ENCODE measurements around the gene SARM1.

The SARM1 gene

DNA sequence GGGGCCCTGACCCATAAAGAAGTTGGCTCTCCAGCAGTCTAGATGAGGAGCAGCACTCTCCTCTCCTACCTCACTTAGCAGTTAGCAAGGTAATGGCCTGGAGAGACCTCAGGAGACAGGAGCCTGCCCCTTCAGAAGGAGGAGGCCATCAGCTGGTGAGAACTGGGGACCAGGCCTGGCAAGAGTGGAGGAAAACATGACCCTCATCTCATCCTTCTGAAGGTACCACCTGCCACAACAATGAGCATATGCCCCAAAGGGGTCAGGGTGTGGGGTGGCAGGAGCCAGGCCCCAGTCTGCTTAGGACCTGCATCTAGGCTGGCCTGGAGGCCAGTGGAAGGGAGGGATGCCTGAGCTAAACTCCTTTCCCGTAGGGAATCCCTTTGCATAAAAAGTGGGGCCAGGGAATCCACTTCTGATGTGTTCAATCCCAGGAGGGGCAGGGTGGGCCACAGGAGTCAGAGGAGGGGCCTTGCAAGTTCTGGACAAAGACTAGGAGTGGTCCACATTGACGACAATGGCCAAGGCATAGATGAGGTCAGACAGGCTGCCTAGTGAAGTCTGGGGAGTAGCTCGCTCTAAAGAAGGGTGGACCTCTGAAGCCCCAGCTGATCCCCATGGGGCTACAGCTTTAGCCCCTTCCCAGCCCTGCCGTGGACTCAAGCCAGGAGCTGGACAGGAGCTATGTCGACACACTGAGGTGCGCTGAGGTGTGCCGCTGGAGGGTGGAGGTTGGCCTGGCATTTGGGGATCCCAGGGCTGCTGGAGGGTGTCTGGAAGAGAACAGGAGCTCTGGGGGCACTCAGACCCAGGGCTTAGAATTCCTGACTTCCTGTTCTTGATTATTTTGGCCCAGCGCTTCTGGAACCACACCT is 7.5 kb upstream of the SARM1 start:
- Histone ChIP-seq H3K4me3 (no peak overlapping the region), H3K27ac (no peak overlapping the region)
- TF ChIP-seq, protein P1, sequence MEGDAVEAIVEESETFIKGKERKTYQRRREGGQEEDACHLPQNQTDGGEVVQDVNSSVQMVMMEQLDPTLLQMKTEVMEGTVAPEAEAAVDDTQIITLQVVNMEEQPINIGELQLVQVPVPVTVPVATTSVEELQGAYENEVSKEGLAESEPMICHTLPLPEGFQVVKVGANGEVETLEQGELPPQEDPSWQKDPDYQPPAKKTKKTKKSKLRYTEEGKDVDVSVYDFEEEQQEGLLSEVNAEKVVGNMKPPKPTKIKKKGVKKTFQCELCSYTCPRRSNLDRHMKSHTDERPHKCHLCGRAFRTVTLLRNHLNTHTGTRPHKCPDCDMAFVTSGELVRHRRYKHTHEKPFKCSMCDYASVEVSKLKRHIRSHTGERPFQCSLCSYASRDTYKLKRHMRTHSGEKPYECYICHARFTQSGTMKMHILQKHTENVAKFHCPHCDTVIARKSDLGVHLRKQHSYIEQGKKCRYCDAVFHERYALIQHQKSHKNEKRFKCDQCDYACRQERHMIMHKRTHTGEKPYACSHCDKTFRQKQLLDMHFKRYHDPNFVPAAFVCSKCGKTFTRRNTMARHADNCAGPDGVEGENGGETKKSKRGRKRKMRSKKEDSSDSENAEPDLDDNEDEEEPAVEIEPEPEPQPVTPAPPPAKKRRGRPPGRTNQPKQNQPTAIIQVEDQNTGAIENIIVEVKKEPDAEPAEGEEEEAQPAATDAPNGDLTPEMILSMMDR (IDR thresholded peaks at IDR 0.05), result no peak
- no peak for DNase-seq (ENCODE audit: low spot score)

DNA sequence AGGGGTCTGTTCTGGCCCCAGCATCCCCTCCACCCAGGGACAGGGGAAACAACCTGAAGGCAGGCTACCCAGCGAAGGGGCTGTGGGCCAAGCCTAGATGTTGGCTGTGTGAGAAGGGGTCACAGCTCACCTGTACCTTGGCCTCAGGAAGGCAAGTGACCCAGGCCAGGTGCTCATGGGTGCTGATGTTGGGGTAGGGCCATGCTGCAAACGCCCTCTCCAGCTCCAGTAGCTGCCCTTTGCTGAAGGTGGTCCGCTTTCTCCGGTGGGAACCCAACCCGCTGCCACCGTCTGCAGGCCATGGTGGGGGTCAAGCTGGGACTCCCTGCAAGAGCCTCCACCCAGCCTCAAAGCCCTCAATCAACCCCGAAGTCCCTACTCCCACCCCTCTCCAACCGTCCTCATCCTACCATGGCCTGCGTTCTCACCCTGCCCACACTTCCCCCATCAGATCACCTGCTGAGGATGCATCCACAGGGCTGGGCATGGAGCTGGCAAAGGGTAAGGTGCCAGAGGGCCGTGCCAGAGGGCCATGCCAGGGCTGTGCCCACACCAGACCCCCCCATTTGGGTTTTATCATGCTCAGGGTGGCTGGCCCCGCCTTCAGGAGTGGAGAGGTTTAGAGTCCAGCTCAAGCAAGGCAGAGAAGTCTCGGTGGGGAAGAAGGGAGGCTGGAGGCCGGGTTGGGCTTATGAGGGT is 6.7 kb upstream of the SARM1 start, which contains the start of gene SEBOX:
SEBOX (minus strand) TSS at position 535 of the 699 bp plus-strand sequence; CDS start at position 487, 48 bp downstream.
- DNase-seq (ENCODE audit: low spot score), result no peak
- TF ChIP-seq, protein P1 (IDR thresholded peaks at IDR 0.05), result no peak
- Histone ChIP-seq H3K27ac (no peak within 1 kb of the TSS), H3K4me3 (no peak within 1 kb of the TSS)

DNA sequence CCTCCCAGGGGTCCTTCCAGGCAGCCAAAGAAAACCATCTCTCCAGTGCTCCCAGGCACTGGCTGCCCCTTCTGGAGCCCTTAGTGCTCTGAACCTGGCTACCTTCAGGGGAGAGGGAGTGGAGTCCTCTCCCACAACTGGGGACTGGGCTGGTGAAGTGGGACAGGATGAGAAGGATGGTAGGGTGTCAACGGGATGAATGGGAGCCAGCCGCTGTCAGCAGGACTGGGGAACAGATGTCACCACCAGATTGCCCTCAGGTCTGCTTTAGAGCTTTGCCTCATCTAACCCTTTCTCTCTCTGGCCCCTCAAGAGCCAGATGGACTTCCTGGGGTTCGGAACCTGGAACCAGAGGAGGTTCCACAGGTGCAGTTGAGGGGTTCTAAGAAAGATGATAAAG is 6.0 kb upstream of the SARM1 start:
- TF ChIP-seq, protein P1 (IDR thresholded peaks at IDR 0.05), result no peak
- H3K27ac ChIP-seq, result no peak overlapping the region
- no peak for DNase-seq (ENCODE audit: low spot score)
- no peak overlapping the region for H3K4me3 ChIP-seq

DNA sequence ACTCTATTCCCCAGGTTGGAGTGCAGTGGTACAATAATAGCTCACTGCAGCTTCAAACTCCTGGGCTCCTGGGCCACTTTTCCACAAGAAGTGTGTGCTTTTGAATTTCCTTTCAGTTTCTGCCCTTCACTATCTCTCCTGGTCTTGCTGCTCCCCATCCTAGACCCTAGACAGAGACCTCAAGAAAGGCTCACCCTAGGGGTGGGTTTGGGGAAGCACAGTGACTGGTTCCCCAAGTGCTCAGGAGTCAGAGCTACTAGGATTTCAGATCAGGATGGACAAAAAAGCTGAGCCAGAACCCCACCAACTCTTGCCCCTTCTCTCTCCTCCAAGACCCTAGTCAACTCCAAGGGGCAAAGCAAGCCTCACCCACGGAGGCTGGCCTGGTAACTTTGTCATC is 4.9 kb upstream of the SARM1 start:
- DNase-seq (ENCODE audit: low spot score), result no peak
- TF ChIP-seq, protein P1 (IDR thresholded peaks at IDR 0.05), result no peak
- H3K27ac ChIP-seq, result no peak overlapping the region
- no peak overlapping the region for H3K4me3 ChIP-seq

DNA sequence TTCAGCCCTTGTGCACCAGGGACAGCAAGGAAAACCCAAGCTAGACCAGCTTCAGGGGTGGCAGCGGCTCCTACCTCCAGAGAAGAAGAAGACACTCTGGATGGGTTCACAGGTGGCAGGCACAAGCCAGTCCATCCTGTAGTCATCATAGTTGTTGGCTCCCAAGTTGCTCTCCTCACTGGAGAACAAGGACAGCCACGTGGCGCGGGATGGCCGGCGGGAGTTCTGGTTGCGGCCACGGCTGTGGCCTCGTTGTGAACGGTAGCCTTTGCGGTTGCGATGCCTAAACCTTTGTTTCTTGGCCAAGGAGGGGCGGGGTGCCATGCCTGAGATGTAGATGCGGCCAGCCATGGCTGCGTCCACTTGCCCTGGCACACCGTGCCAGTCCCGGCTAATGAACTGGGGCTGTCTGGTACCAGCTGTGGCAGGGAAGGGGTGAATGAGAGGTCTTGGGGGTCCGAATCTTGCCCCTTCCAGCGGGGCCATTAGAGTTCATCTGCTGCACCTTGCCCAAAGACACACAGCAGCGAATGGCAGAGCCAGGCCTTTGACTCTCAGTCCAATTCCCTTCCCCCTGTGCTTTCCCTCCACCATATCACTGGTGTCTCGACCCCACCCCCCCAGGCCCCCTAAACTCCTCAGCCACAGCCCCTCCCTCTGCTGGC is 3.7 kb upstream of the SARM1 start:
- no peak for DNase-seq (ENCODE audit: low spot score)
- TF ChIP-seq, protein P1 (IDR thresholded peaks at IDR 0.05), result no peak
- Histone ChIP-seq H3K27ac (no peak overlapping the region), H3K4me3 (no peak overlapping the region)

DNA sequence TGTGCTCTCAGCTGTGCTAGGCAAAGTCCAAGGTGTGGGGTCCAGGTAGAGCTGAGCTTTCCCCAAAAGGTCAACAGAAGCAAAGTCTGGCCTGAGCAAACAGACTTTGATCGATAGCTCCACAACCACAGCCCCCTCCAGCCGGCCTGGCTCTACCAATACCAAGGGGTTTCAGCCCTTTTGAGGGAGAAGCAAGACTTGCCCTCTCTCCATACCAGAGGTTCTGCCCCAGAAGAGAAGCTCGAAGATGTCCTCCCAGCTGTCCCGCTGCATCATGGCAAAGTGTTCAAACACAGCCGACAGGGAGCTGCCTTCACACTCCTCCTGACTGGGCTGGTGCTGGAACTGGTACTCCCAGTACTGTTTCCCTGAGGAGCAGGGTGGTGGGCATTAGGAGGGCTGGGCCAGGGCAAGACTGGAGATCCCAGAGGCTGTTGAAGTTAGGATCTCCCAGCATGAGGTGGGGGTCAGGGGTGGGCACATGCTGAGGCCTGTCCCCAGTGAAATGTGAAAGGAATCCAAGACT is 3.1 kb upstream of the SARM1 start:
- Histone ChIP-seq H3K4me3 (no peak overlapping the region), H3K27ac (no peak overlapping the region)
- no peak for DNase-seq (ENCODE audit: low spot score)
- TF ChIP-seq, protein P1 (IDR thresholded peaks at IDR 0.05), result no peak
